DND-41 (cell line): Measurements from ENCODE around the gene PLK5.

Experiments
- CTCF ChIP-seq: IDR thresholded peaks from 2 replicates; pipeline ENCODE4 v1.5.1; 2012; ENCODE audit warnings: borderline replicate concordance, low read length, moderate library complexity, mild to moderate bottlenecking; ENCODE audit not compliant: poor library complexity, severe bottlenecking; ENCODE audit errors: extremely low read depth
- EZH2 ChIP-seq: IDR thresholded peaks from 3 replicates; pipeline ENCODE4 v1.6.1; 2012; ENCODE audit warnings: borderline replicate concordance, low read depth, mild to moderate bottlenecking, moderate library complexity, low read length, inconsistent platforms; ENCODE audit not compliant: severe bottlenecking

- TF ChIP-seq CTCF (no peak), EZH2 (no peak)
Measured at GRCh38 chr19:1568320-1569019, 44.6 kb downstream of the PLK5 start, which contains the start of gene MEX3D.
